ENCODE data around the gene ATF7.

ATF7 gene

DNA sequence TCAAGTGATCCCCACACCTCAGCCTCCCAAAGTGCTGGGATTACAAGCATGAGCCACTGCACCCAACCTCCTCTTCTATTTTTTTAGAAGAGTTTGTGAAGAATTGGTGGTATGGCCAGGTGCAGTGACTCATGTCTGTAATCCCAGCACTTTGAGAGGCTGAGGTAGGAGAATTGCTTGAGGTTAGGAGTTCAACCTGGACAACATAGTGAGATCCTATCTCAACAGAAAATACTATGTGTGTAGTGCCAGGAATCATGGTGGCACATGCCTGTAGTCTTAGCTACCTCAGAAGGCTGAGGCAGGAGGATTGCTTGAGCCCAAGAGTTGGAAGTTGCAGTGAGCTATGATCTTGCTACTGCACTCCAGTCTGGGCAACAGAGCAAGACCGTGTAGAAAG lies 5.5 kb upstream of the ATF7 start:
- TF ChIP-seq CTCF (IDR thresholded peaks at IDR 0.05; ENCODE audit: control insufficient read depth, extremely low read depth, insufficient read depth), result no peak
- no peak for DNase-seq (ENCODE audit: low read depth)

DNA sequence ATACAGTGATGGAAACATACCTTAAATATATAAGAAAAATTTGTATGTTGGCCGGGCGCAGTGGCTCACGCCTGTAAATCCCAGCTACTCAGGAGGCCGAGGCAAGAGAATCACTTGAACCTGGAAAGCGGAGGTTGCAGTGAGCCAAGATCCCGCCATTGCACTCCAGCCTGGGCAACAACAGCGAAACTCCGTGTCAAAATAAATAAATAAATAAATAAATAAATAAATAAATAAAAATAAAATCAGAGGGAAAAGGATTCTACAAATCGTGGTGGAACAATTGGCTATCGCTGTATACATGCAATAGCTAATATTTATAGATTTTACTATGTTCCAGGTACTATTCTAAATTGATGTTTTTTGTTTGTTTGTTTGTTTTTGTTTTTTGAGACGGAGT lies 1.7 kb upstream of the ATF7 start:
- H3K4me3 ChIP-seq (ENCODE audit: low read depth, low read length), result no peak overlapping the region
- no peak for DNase-seq (ENCODE audit: low read depth)
- TF ChIP-seq CTCF (IDR thresholded peaks at IDR 0.05; ENCODE audit: control insufficient read depth, extremely low read depth, insufficient read depth), result no peak

More for the DNA sequence above, 5.5 kb upstream of the ATF7 start:
- no peak overlapping the region for H3K4me3 ChIP-seq (ENCODE audit: low read depth, low read length)

DNA sequence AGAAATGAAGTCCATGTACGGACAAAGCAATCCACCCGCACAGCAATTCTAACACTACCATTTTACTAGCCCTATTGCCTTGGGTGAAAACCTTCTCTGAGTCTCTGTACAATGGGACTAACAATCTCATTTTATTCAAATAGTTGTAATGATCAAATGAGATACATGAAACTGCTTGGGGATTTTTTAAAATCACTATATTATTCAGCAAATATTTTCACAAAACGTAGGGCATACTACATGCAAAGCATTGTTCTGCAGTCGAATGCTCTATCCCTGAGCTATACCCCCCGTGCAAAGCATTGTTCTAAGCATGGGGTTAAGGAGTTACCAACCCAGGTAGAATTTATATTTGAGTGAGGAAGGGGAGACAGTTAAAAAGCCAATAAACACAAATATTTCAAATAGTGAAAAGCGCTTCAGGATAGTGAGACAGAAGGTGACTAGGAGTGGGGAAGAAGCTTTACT lies 554 bp upstream of the ATF7 start:
- DNase-seq (ENCODE audit: low read depth), result no peak
- peak overlapping the region; percentile 91 for H3K4me3 ChIP-seq (ENCODE audit: low read depth, low read length)
- no peak for TF ChIP-seq CTCF (IDR thresholded peaks at IDR 0.05; ENCODE audit: control insufficient read depth, extremely low read depth, insufficient read depth)

- peak overlapping the region; percentile 91 for H3K4me3 ChIP-seq (ENCODE audit: low read depth, low read length)
- TF ChIP-seq CTCF (IDR thresholded peaks at IDR 0.05; ENCODE audit: control insufficient read depth, extremely low read depth, insufficient read depth), result no peak
- no peak for DNase-seq (ENCODE audit: low read depth)
These were observed 723 bp downstream of the ATF7 start for GRCh38 chr12:53625373-53625945.

GRCh38 chr12:53624956-53625355 lies 1.2 kb downstream of the ATF7 start:
- DNase-seq (ENCODE audit: low read depth), result no peak
- TF ChIP-seq CTCF (IDR thresholded peaks at IDR 0.05; ENCODE audit: control insufficient read depth, extremely low read depth, insufficient read depth), result no peak
- H3K4me3 ChIP-seq (ENCODE audit: low read depth, low read length), result peak overlapping the region; percentile 91

GRCh38 chr12:53624458-53624857 lies 1.7 kb downstream of the ATF7 start:
- no peak for DNase-seq (ENCODE audit: low read depth)
- peak overlapping the region; percentile 91 for H3K4me3 ChIP-seq (ENCODE audit: low read depth, low read length)
- no peak for TF ChIP-seq CTCF (IDR thresholded peaks at IDR 0.05; ENCODE audit: control insufficient read depth, extremely low read depth, insufficient read depth)

Measured in LNCaP clone FGC (cell line).